CD4-positive, alpha-beta T cell treated with Interleukin-4 for 4 hours (primary cell): ENCODE results near the gene CCNI2.
A peak's percentile ranks its signal among the peaks of the same experiment; 100 is the strongest.

Source experiments
- DNase-seq: peaks from one replicate; pipeline ENCODE4 v3.0.0-alpha.2; 2020

CCNI2 gene

GRCh38 chr5:132750471-132751230 is 3.4 kb downstream of the CCNI2 start:
- DNase-seq, result no peak

- peak; percentile 24 for DNase-seq
Measured at GRCh38 chr5:132751444-132751843, 4.2 kb downstream of the CCNI2 start.

GRCh38 chr5:132751971-132752580 is 4.8 kb downstream of the CCNI2 start:
- DNase-seq, result no peak

- no peak for DNase-seq
Measured at GRCh38 chr5:132752581-132753125, 5.4 kb downstream of the CCNI2 start.

GRCh38 chr5:132753135-132753987 is 6.1 kb downstream of the CCNI2 start:
- DNase-seq, result no peak

- no peak for DNase-seq
Measured at GRCh38 chr5:132754111-132754510, 6.9 kb downstream of the CCNI2 start.

- DNase-seq, result no peak
Measured at GRCh38 chr5:132754947-132755346, 7.7 kb downstream of the CCNI2 start.

GRCh38 chr5:132756542-132756941 is 9.3 kb downstream of the CCNI2 start:
- DNase-seq, result no peak

GRCh38 chr5:132758451-132758850 is 11.2 kb downstream of the CCNI2 start:
- DNase-seq, result no peak

- DNase-seq, result no peak
Measured at GRCh38 chr5:132759114-132760048, 12.2 kb downstream of the CCNI2 start.

- DNase-seq, result no peak
Measured at GRCh38 chr5:132760049-132760420, 12.8 kb downstream of the CCNI2 start.

GRCh38 chr5:132760601-132761317 is 13.5 kb downstream of the CCNI2 start:
- DNase-seq, result no peak

GRCh38 chr5:132761321-132762240 is 14.4 kb downstream of the CCNI2 start:
- no peak for DNase-seq

GRCh38 chr5:132762246-132763000 is 15.2 kb downstream of the CCNI2 start:
- DNase-seq, result no peak

- DNase-seq, result no peak
Measured at GRCh38 chr5:132763181-132764036, 16.2 kb downstream of the CCNI2 start.

GRCh38 chr5:132764051-132764450 is 16.8 kb downstream of the CCNI2 start:
- DNase-seq, result no peak

GRCh38 chr5:132764671-132765238 is 17.5 kb downstream of the CCNI2 start:
- no peak for DNase-seq

- DNase-seq, result no peak
Measured at GRCh38 chr5:132765311-132766019, 18.2 kb downstream of the CCNI2 start.
